Kasumi-1 (cell line): Measurements from ENCODE around the gene CALHM2.
"Not testable (repeated sequence)": the region's sequence is repeated elsewhere in the genome, so short reads cannot be mapped to it uniquely, and the experiment has no call there.

ENCODE experiments used
- DNase-seq, 2 experiments: peaks; one replicate each; lab custom pipeline; 2025; lab: John Stamatoyannopoulos, UW

CALHM2 gene, protein sequence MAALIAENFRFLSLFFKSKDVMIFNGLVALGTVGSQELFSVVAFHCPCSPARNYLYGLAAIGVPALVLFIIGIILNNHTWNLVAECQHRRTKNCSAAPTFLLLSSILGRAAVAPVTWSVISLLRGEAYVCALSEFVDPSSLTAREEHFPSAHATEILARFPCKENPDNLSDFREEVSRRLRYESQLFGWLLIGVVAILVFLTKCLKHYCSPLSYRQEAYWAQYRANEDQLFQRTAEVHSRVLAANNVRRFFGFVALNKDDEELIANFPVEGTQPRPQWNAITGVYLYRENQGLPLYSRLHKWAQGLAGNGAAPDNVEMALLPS

GRCh38 chr10:103451831-103452505 lies at the start of gene CALHM2:
Gene CALHM2 (minus strand): TSS chr10:103452370. CDS start chr10:103449941, 2,429 bp downstream.
- DNase-seq, result peak; percentile 85 to 87

- DNase-seq, result no peak
Measured at GRCh38 chr10:103501186-103501585, 49.0 kb upstream of the CALHM2 start.

- no peak for DNase-seq
Measured at GRCh38 chr10:103500481-103500880, 48.3 kb upstream of the CALHM2 start.

DNA sequence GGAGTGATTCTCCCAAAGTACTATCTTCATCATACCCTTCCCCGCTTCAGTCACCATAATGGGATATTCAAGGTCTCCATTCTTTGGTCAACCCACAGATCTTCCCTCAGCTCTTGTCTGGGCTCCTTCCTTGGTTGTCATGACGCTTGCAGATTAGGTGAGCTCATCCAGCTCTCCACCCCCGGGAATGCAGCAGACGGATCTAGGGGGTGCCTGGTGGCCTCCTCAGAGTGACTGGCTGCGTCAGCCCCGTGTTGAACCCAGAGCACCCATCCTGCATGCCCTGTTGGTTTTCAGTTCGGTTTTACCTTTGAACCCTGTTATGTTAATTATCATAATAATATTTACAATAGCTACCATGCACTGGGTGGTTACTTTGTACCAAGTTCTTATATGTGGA lies 47.7 kb upstream of the CALHM2 start:
- no peak for DNase-seq

DNA sequence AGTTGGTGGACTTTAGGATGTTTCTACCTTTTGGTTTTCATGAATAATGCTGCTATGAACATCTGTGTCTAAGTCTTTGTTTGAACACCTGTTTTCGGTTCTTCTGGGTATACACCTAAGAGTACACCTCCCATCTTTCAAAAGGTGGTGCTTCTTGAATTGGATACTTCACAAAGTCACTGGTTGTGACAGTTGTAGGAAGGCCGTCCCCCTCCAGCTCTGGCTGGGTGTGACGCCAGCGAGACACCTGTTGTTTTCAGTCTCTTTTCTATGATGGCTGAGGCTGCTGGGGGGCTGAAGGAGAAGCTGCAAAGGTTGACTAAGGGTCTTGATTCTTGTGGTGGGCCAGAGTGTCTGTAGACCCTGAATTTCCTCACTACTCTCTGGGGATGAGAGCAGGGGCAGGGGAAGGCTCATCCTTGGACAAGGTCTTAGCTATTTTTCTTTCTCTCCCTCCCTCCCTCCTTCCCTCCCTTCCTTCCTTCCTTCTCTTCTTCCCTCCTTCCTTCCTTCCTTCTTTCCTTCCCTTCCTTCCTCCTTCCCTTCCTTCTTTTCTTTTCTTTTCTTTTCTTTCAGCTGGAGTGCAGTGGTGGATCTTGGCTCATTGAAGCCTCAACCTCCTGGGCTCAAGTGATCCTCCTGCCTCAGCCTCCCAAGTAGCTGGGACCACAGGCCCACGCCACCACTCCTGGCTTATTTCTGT lies 46.9 kb upstream of the CALHM2 start:
- DNase-seq, result no peak

GRCh38 chr10:103497161-103497915 lies 45.2 kb upstream of the CALHM2 start:
- no peak for DNase-seq

- DNase-seq, result no peak
Measured at GRCh38 chr10:103495321-103495720, 43.2 kb upstream of the CALHM2 start.

- no peak for DNase-seq
Measured at GRCh38 chr10:103493916-103494877, 42.0 kb upstream of the CALHM2 start.

- peak; percentile 31 to 32 for DNase-seq
Measured at GRCh38 chr10:103493362-103493915, 41.3 kb upstream of the CALHM2 start, which contains the start of gene NEURL1. Gene NEURL1 (plus strand): TSS chr10:103493705. CDS start chr10:103494388, 683 bp downstream.

- no peak for DNase-seq
Measured at GRCh38 chr10:103492655-103493261, 40.6 kb upstream of the CALHM2 start.

GRCh38 chr10:103491729-103492364 lies 39.7 kb upstream of the CALHM2 start:
- no peak for DNase-seq

DNA sequence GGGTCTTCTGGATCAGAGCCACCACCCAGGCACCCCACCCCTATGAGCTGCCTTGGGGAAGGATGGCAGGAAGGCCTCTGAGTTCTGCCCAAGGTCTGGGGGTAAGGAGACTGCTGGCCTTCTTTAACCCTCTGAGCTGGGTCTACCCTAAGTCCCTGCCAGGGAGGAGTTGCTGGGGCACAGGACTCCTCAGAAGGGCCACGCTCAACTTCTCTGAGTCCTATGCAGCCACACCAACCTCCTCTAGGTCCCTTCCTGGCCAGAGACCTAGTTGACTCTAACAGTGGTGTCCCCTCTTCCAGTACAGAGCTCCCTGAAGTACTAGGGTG lies 38.8 kb upstream of the CALHM2 start:
- DNase-seq, result no peak

DNA sequence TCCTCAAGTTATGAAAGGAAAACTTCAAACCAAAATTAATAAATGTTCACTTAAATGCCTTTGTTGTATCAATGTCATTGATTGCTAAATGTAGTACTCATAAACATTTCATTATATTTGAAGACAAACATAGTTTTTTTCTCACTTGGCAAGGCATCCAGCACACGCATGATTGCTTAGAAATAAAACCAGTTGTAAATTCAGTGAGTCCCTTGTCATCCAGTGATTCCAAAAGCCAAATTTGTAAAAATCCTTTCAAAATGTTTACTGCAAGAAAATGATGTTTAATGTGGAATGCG lies 35.2 kb upstream of the CALHM2 start:
- DNase-seq, result no peak

DNA sequence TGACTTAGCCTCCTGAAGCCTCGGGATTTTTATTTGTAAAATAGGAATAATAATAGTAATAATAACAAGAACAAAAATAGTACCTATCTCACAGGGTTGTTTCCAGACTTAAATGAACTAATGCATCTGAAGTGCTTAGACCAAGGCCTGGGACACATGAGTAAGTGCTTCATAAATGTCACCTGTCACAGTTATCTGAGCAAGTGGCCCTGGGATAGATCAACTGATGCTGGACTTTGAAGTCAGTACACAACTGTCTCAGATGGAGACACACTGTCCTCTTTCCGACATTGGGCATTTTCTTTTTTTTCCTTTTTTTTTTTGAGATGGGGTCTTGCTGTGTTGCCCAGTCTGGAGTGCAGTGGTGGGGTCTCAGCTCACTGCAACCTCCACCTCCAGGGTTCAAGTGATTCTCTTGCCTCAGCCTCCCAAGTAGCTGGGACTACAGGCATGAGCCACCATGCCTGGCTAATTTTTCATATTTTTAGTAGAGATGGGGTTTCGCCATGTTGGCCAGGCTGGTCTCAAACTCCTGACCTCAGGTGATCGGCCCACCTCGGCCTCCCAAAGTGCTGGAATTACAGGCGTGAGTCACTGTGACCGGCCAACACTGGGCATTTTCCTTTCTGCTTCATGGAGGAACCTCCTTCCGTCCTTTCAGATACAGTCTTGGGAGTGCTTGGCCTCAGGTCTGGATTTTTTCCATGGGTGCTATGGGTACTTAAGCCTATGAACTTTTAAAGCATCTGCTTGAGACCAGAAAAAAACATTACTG lies 34.7 kb upstream of the CALHM2 start:
- not testable (repeated sequence) for DNase-seq

GRCh38 chr10:103481974-103482531 lies 29.9 kb upstream of the CALHM2 start:
- peak; percentile 98 to 99 for DNase-seq

GRCh38 chr10:103480521-103480920 lies 28.4 kb upstream of the CALHM2 start:
- no peak for DNase-seq

GRCh38 chr10:103479135-103479534 lies 27.0 kb upstream of the CALHM2 start, which contains the start of gene CALHM3:
Gene CALHM3 (minus strand): TSS chr10:103479240. CDS start chr10:103479032, 208 bp downstream.
- DNase-seq, result no peak

DNA sequence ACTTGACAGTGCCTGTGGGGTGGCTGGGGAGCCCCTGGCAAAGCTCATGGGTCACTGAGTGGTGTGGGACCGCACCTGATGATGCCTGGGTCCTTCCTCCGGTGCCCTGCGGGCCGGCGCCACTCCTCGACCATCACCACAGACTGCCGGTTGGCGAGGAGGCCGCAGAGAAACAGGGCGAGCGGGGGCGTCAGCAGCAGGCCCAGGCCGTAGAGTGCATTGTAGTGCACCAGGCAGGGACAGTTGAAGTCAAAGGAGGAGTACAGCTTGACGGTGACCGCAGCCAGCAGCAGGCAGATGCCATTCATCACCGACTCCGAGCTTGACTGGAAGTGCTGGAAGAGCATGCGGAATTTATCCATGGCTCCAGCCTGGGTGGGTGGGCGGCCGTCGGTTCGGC lies 26.5 kb upstream of the CALHM2 start:
- no peak for DNase-seq
